HepG2 (cell line): ENCODE results near the gene ZKSCAN1. TPM values are rescaled to one million over a fixed set of nuclear protein-coding genes. Genes with fewer than 3 reads are reported as not detected.

Source experiments
- ATAC-seq: fragments of 200-7000 bp; cut with Tn5 transposase; 3 replicates; pipeline ENCODE4 v1.9.1; 2020; ENCODE audit warnings: mild to moderate bottlenecking, moderate library complexity
- BruUV-seq: library from RNA; stranded (reverse); fragments of 400-500 nt; replicated peaks from 2 replicates; lab custom pipeline; 2021; lab: Mats Ljungman, UMichigan
- CTCF ChIA-PET: fragments of 300-600 bp; formaldehyde crosslinking; extraction: SDS; loops from one replicate; lab custom pipeline; 2021; ENCODE audit warnings: low total read pairs, inconsistent platforms, low intra/inter-chr PET ratio; lab: Yijun Ruan, JAX
- POLR2A ChIA-PET: fragments of 350-600 bp; sonication (Branson Sonifier 250); formaldehyde crosslinking; loops from one replicate; lab custom pipeline; 2020; ENCODE audit warnings: antibody characterized with exemption, inconsistent platforms; lab: Yijun Ruan, JAX
- DNase-seq: peaks from one replicate; pipeline ENCODE4 v3.0.0-alpha.2; 2015; ENCODE audit warnings: low spot score
- FAIRE-seq: peaks from 3 replicates; lab custom pipeline; 2011; peaks lifted over from hg19 to GRCh38; lab: Jason Lieb, UNC
- H2AFZ ChIP-seq: one replicate; pipeline ENCODE4 v1.6.1; 2011; ENCODE audit warnings: low read length, inconsistent platforms
- H3K27ac ChIP-seq: fragments of 300-600 bp; 3 replicates; pipeline ENCODE4 v1.8.0; 2011; ENCODE audit warnings: mixed run types, mild to moderate bottlenecking, mixed read lengths, low read length, inconsistent platforms; ENCODE audit not compliant: insufficient read depth; ENCODE audit errors: extremely low read length
- H3K27me3 ChIP-seq, 2 experiments: fragments of 200-600 bp in 1 of 2; 2 replicates in 1 of 2; 3 replicates in 1 of 2; pipeline versions ENCODE4 v1.6.0 to v1.8.0; 2011; ENCODE audit warnings: low read length in 2 of 2, mild to moderate bottlenecking in 2 of 2, moderate library complexity in 2 of 2, inconsistent platforms in 1 of 2; ENCODE audit not compliant: insufficient read depth in 2 of 2, control insufficient read depth in 1 of 2
- H3K36me3 ChIP-seq, 2 experiments: fragments of 200-600 bp in 1 of 2; replicated peaks in 1 of 2; 2 replicates in 1 of 2; 3 replicates in 1 of 2; pipeline versions ENCODE4 v1.5.1 to v1.8.0; 2011; ENCODE audit warnings: low read length in 2 of 2, inconsistent platforms in 1 of 2; ENCODE audit not compliant: insufficient read depth in 2 of 2, control insufficient read depth in 1 of 2
- H3K4me1 ChIP-seq: 2 replicates; pipeline ENCODE4 v1.5.1; 2012; ENCODE audit warnings: low read length, inconsistent platforms; ENCODE audit not compliant: insufficient read depth
- H3K4me2 ChIP-seq: 2 replicates; pipeline ENCODE4 v1.6.0; 2011; ENCODE audit warnings: low read depth, low read length, inconsistent platforms
- H3K4me3 ChIP-seq, 3 experiments: fragments of 200-600 bp in 1 of 3; sonication (generic), shearing (Covaris generic) in 1 of 3; replicated peaks in 1 of 3; 2 replicates each; pipeline ENCODE4 v1.5.1; 2011 to 2016; ENCODE audit warnings: low read length in 3 of 3, inconsistent platforms in 2 of 3, low read depth in 2 of 3, mild to moderate bottlenecking in 2 of 3, control low read depth in 1 of 3, mixed read lengths in 1 of 3; ENCODE audit not compliant: insufficient read depth in 1 of 3
- H3K79me2 ChIP-seq: one replicate; pipeline ENCODE4 v1.6.1; 2011; ENCODE audit warnings: low read length, inconsistent platforms; ENCODE audit not compliant: insufficient read depth
- H3K9ac ChIP-seq: 2 replicates; pipeline ENCODE4 v1.6.0; 2011; ENCODE audit warnings: mild to moderate bottlenecking, low read depth, low read length, inconsistent platforms; ENCODE audit not compliant: insufficient read depth
- H3K9me3 ChIP-seq: 2 replicates; pipeline ENCODE4 v1.5.1; 2012; ENCODE audit warnings: mild to moderate bottlenecking, low read length
- H4K20me1 ChIP-seq: 2 replicates; pipeline ENCODE4 v1.6.0; 2011; ENCODE audit warnings: inconsistent platforms, mild to moderate bottlenecking, low read length, moderate library complexity; ENCODE audit not compliant: insufficient read depth
- BRF2 ChIP-seq: sonication (generic); formaldehyde crosslinking; IDR thresholded peaks from 2 replicates; pipeline ENCODE4 v1.8.1; 2022; ENCODE audit warnings: mild to moderate bottlenecking, missing genetic modification reagents
- CREB1 ChIP-seq, 2 experiments: fragments of 450-650 bp in 1 of 2; IDR thresholded peaks; 2 replicates each; pipeline ENCODE4 v1.6.1; 2016 to 2017; ENCODE audit warnings: control low read depth in 1 of 2, mild to moderate bottlenecking in 1 of 2, missing compliant biosample characterization in 1 of 2, missing genetic modification characterization in 1 of 2
- CTCF ChIP-seq: sonication (generic); formaldehyde crosslinking; IDR thresholded peaks from 2 replicates; pipeline ENCODE4 v1.5.0; 2020; ENCODE audit warnings: mild to moderate bottlenecking, missing genetic modification reagents, moderate library complexity
- HMGXB4 ChIP-seq, 2 experiments: sonication (generic) in 1 of 2; formaldehyde crosslinking in 1 of 2; IDR thresholded peaks; 2 replicates each; pipeline versions ENCODE4 v1.4.0 to v1.6.1; 2018 to 2020; ENCODE audit warnings: missing genetic modification reagents in 2 of 2, borderline replicate concordance in 1 of 2, low read depth in 1 of 2, mild to moderate bottlenecking in 1 of 2, missing biosample characterization in 1 of 2
- HNRNPL ChIP-seq: fragments of 200-400 bp; formaldehyde crosslinking; IDR thresholded peaks from 2 replicates; pipeline ENCODE4 v1.6.1; 2017; ENCODE audit warnings: mild to moderate bottlenecking, low read depth, low read length
- KAT7 ChIP-seq: IDR thresholded peaks from 2 replicates; pipeline ENCODE4 v1.6.1; 2018; ENCODE audit warnings: borderline replicate concordance, missing compliant biosample characterization
- KDM5A ChIP-seq: fragments of 200-600 bp; sonication (generic); IDR thresholded peaks from 2 replicates; pipeline ENCODE4 v1.7.0; 2018; ENCODE audit warnings: antibody characterized with exemption, mild to moderate bottlenecking, low read length, borderline replicate concordance
- PAF1 ChIP-seq: IDR thresholded peaks from 2 replicates; pipeline ENCODE4 v1.6.1; 2016; ENCODE audit warnings: missing genetic modification reagents, missing compliant biosample characterization
- PHF5A ChIP-seq: IDR thresholded peaks from one replicate; pipeline ENCODE4 v1.6.1; 2018; ENCODE audit warnings: low read depth, missing genetic modification reagents; ENCODE audit not compliant: unreplicated experiment
- POLR2A ChIP-seq, 2 experiments: IDR thresholded peaks; 2 replicates each; pipeline ENCODE4 v1.6.1; 2011; ENCODE audit warnings: low read depth in 2 of 2, low read length in 2 of 2, mild to moderate bottlenecking in 1 of 2, moderate library complexity in 1 of 2; ENCODE audit not compliant: insufficient read depth in 1 of 2
- POLR2AphosphoS2 ChIP-seq: IDR thresholded peaks from 2 replicates; pipeline ENCODE4 v1.6.1; 2011; ENCODE audit warnings: low read depth, low read length, improper control_type of control experiment
- RBFOX2 ChIP-seq: fragments of 200-400 bp; formaldehyde crosslinking; IDR thresholded peaks from 2 replicates; pipeline ENCODE4 v1.6.1; 2017; ENCODE audit warnings: low read depth, mild to moderate bottlenecking, low read length
- RXRB ChIP-seq: IDR thresholded peaks from 2 replicates; pipeline ENCODE4 v1.6.1; 2016; ENCODE audit warnings: borderline replicate concordance, missing genetic modification reagents, missing compliant biosample characterization
- STAG1 ChIP-seq: sonication (generic); formaldehyde crosslinking; IDR thresholded peaks from 2 replicates; pipeline ENCODE4 v1.4.0; 2020; ENCODE audit warnings: missing genetic modification reagents
- ZNF468 ChIP-seq: sonication (generic); formaldehyde crosslinking; IDR thresholded peaks from 2 replicates; pipeline ENCODE4 v1.8.0; 2022; ENCODE audit warnings: mild to moderate bottlenecking, moderate library complexity, missing genetic modification reagents
- ZNF496 ChIP-seq: sonication (generic); formaldehyde crosslinking; IDR thresholded peaks from 2 replicates; pipeline ENCODE4 v1.8.1; 2023; ENCODE audit warnings: mild to moderate bottlenecking, moderate library complexity, missing genetic modification reagents; ENCODE audit not compliant: insufficient replicate concordance
- ZNF556 ChIP-seq: sonication (generic); formaldehyde crosslinking; IDR thresholded peaks from 2 replicates; pipeline ENCODE4 v1.4.0; 2020; ENCODE audit warnings: mild to moderate bottlenecking, missing genetic modification reagents, borderline replicate concordance
- ZNF747 ChIP-seq: sonication (generic); formaldehyde crosslinking; IDR thresholded peaks from 2 replicates; pipeline ENCODE4 v1.8.1; 2023; ENCODE audit warnings: missing genetic modification reagents, mild to moderate bottlenecking, borderline replicate concordance
- WGBS: methylation state at CpG from one replicate; pipeline ENCODE4 v1.1.6; 2017; ENCODE audit warnings: low lambda C conversion rate; 5-methylcytosine and 5-hydroxymethylcytosine counted together
- in situ Hi-C: cut with HindIII; loops from 2 replicates; pipeline ENCODE4 v1.10.0; 2017; ENCODE audit warnings: low pct_unique_long_range_greater_than_20kb; ENCODE audit not compliant: extremely low pct_ligation_motif_present
- intact Hi-C: fragments of 100-400 bp; cut with micrococcal nuclease; formaldehyde crosslinking; loops from one replicate; pipeline ENCODE4 v1.10.0; 2022; ENCODE audit not compliant: unreplicated experiment
- polyA plus RNA-seq, 8 experiments: library from polyadenylated mRNA; depleted of rRNA in 3 of 8; stranded (reverse) in 7 of 8; unstranded in 1 of 8; fragments of >200 nt; fragmentation: Illumina TruSeq in 4 of 8; extraction: Trizol in 4 of 8; gene quantifications; 2 replicates each; pipeline versions ENCODE4 v1.2.1 to v1.2.3, GENCODE V29; 2011 to 2016; ENCODE audit warnings: low read depth in 4 of 8, missing spikeins in 1 of 8, mixed read lengths in 1 of 8; ENCODE audit not compliant: insufficient read depth in 1 of 8
- total RNA-seq, 5 experiments: library from RNA; depleted of rRNA; stranded (reverse); fragments of >200 nt; fragmentation: Illumina TruSeq; extraction: Trizol; gene quantifications; 2 replicates each; pipeline ENCODE4 v1.2.3, GENCODE V29; 2016; ENCODE audit warnings: low read depth in 1 of 5

ZKSCAN1 gene
- total and polyA plus RNA-seq, 2 of the 13 experiments (the other 11 are each of a cell fraction or from before 2014, with no cell fraction given): 46.4 to 60.6 TPM

GRCh38 chr7:100016215-100016901 is 962 bp downstream of the ZKSCAN1 start:
- ATAC-seq (peak; percentile 50), FAIRE-seq (no peak), DNase-seq (peak; percentile 70)
- Histone ChIP-seq H4K20me1 (peaks cover 17% of the 10 kb centered on the region), H3K79me2 (peaks cover 56% of the 10 kb centered on the region), H3K27me3 (no peaks in the 10 kb centered on the region; a peak in 1 of 5 replicates), H3K4me2 (peak overlapping the region; percentile 90), H3K36me3 (peaks cover 4 to 16% of the 10 kb centered on the region in 2 experiments), H2AFZ (no peak overlapping the region), H3K4me3 (peak overlapping the region; percentile 92 to 94 (median 93)), H3K9ac (peak overlapping the region; percentile 94), H3K4me1 (peaks cover 82% of the 10 kb centered on the region), H3K9me3 (no peaks in the 10 kb centered on the region), H3K27ac (peak overlapping the region; percentile 93)
- intact Hi-C loops (loop anchor here (2.0 kb wide), 1 partner anchor 20 kb away; no protein-coding TSS in a partner anchor), in situ Hi-C loops (no loop called here)
- POLR2A ChIA-PET: interaction anchor here (0.8 to 6.6 kb wide), 8 partner anchors 14 to 103 kb away, joined by 3 to 212 read pairs (median 4); partner anchors contain the start of genes GJC3 and ZSCAN21
- WGBS: under 1% methylated on average over 11 of the region's 11 CpGs
- BruUV-seq: TSS peak; percentile 75
- CTCF ChIA-PET: interaction anchor here (1.5 kb wide), 1 partner anchor 22 kb away, joined by 7 read pairs; no protein-coding TSS in a partner anchor
- TF ChIP-seq PHF5A (CRISPR knock-in tag) (no peak), RXRB (CRISPR knock-in tag) (peak; percentile 57; the same call in 1 of the 2 replicates), HNRNPL (0 out of 2 replicates have a peak, but pooled peaks have one; percentile 31), KDM5A (peak; percentile 1), RBFOX2 (peak; percentile 72), KAT7 (peak; percentile 31; the same call in 1 of the 2 replicates), ZNF556 (CRISPR knock-in tag) (0 out of 2 replicates have a peak, but pooled peaks have one; percentile 5), POLR2AphosphoS2 (peak; percentile 76; the same call in 1 of the 2 replicates), ZNF468 (no peak), PAF1 (CRISPR knock-in tag) (peak; percentile 32; the same call in 1 of the 2 replicates), STAG1 (CRISPR knock-in tag) (0 out of 2 replicates have a peak, but pooled peaks have one; percentile 14), ZNF747 (CRISPR knock-in tag) (0 out of 2 replicates have a peak, but pooled peaks have one; percentile 29), BRF2 (CRISPR knock-in tag) (no peak), HMGXB4 (CRISPR knock-in tag; IDR thresholded peaks at IDR 0.05; ENCODE audit: borderline replicate concordance in 1 of 2, low read depth in 1 of 2) (0 out of 4 replicates have a peak, but pooled peaks of 1 of the 2 experiments have one; percentile 7), POLR2A (IDR thresholded peaks at IDR 0.05; ENCODE audit: insufficient read depth in 1 of 2, low read depth in 2 of 2, low read length in 2 of 2) (peak; percentile 36 to 78; a peak in 3 of 4 replicates), ZNF496 (CRISPR knock-in tag) (no peak), CREB1 (IDR thresholded peaks at IDR 0.05) (no peak), CREB1 (CRISPR knock-in tag; IDR thresholded peaks at IDR 0.05) (peak; percentile 51), CTCF (CRISPR knock-in tag) (0 out of 2 replicates have a peak, but pooled peaks have one; percentile 27)
